ENCODE data around the gene FAM98B. TPM values are rescaled to one million over a fixed set of nuclear protein-coding genes. Genes with fewer than 3 reads are reported as not detected.

Gene FAM98B
- total RNA-seq, 1 donor from 2014 or later: 24.8 TPM

- Histone ChIP-seq H3K27me3 (no peaks in the 10 kb centered on the region), H3K36me3 (no peaks in the 10 kb centered on the region), H3K27ac (no peak overlapping the region), H3K4me3 (no peak overlapping the region), H3K9me3 (no peaks in the 10 kb centered on the region), H3K4me1 (no peaks in the 10 kb centered on the region)
- TF ChIP-seq CTCF (IDR thresholded peaks at IDR 0.05): no peak
- ATAC-seq (no peak), DNase-seq (no peak)
- intact Hi-C loops (cut with DNase I): no loop called here
Observed at GRCh38 chr15:38524156-38524555, 70.2 kb downstream of the FAM98B start.

GRCh38 chr15:38525489-38525888 lies 71.6 kb downstream of the FAM98B start:
- Histone ChIP-seq H3K36me3 (no peaks in the 10 kb centered on the region), H3K9me3 (no peaks in the 10 kb centered on the region), H3K4me3 (no peak overlapping the region), H3K4me1 (no peaks in the 10 kb centered on the region), H3K27ac (no peak overlapping the region), H3K27me3 (no peaks in the 10 kb centered on the region)
- TF ChIP-seq CTCF (IDR thresholded peaks at IDR 0.05): no peak
- ATAC-seq: no peak
- no peak for DNase-seq
- intact Hi-C loops (cut with DNase I): no loop called here

GRCh38 chr15:38526158-38526557 lies 72.2 kb downstream of the FAM98B start:
- ATAC-seq: no peak
- H3K36me3 ChIP-seq: no peaks in the 10 kb centered on the region
- no peaks in the 10 kb centered on the region for H3K9me3 ChIP-seq
- H3K4me1 ChIP-seq: no peaks in the 10 kb centered on the region
- H3K4me3 ChIP-seq: no peak overlapping the region
- DNase-seq: no peak
- intact Hi-C loops (cut with DNase I): no loop called here
- H3K27ac ChIP-seq: no peak overlapping the region
- TF ChIP-seq CTCF (IDR thresholded peaks at IDR 0.05): no peak
- no peaks in the 10 kb centered on the region for H3K27me3 ChIP-seq

- no peaks in the 10 kb centered on the region for H3K27me3 ChIP-seq
- no peak overlapping the region for H3K4me3 ChIP-seq
- H3K27ac ChIP-seq: no peak overlapping the region
- H3K36me3 ChIP-seq: no peaks in the 10 kb centered on the region
- no peaks in the 10 kb centered on the region for H3K9me3 ChIP-seq
- intact Hi-C loops (cut with DNase I): no loop called here
- DNase-seq (no peak), ATAC-seq (no peak)
- no peak for TF ChIP-seq CTCF (IDR thresholded peaks at IDR 0.05)
- H3K4me1 ChIP-seq: no peaks in the 10 kb centered on the region
Observed at GRCh38 chr15:38528294-38528693, 74.4 kb downstream of the FAM98B start.

- no peak for ATAC-seq
- Histone ChIP-seq H3K27me3 (no peaks in the 10 kb centered on the region), H3K27ac (no peak overlapping the region), H3K36me3 (no peaks in the 10 kb centered on the region), H3K4me1 (no peaks in the 10 kb centered on the region), H3K4me3 (no peak overlapping the region), H3K9me3 (no peaks in the 10 kb centered on the region)
- intact Hi-C loops (cut with DNase I): no loop called here
- no peak for DNase-seq
- TF ChIP-seq CTCF (IDR thresholded peaks at IDR 0.05): no peak
Observed at GRCh38 chr15:38530113-38530512, 76.2 kb downstream of the FAM98B start.

GRCh38 chr15:38531509-38531908 lies 77.6 kb downstream of the FAM98B start:
- Histone ChIP-seq H3K4me3 (no peak overlapping the region), H3K27me3 (no peaks in the 10 kb centered on the region), H3K9me3 (no peaks in the 10 kb centered on the region), H3K36me3 (no peaks in the 10 kb centered on the region), H3K27ac (no peak overlapping the region), H3K4me1 (no peaks in the 10 kb centered on the region)
- no peak for TF ChIP-seq CTCF (IDR thresholded peaks at IDR 0.05)
- ATAC-seq: peak; percentile 20
- no peak for DNase-seq
- intact Hi-C loops (cut with DNase I): no loop called here

Measured in upper lobe of right lung (tissue), 1 donor.